Endothelial cell of umbilical vein (primary cell): ENCODE measurements around the gene ADA. TPM values are rescaled to one million over a fixed set of nuclear protein-coding genes. Genes with fewer than 3 reads are reported as not detected.

Source experiments
- BruUV-seq: library from RNA; stranded (reverse); fragments of 400-500 nt; replicated peaks from 2 replicates; lab custom pipeline; 2021; lab: Mats Ljungman, UMichigan
- CTCF ChIA-PET: fragments of 300-600, 350-600 bp; sonication (Branson Sonifier 250); formaldehyde crosslinking; loops from one replicate; lab custom pipeline; 2021; ENCODE audit warnings: antibody characterized with exemption, inconsistent platforms; lab: Charles Lee
- POLR2A ChIA-PET: fragments of 300-600, 350-600 bp; sonication (Branson Sonifier 250); formaldehyde crosslinking; loops from one replicate; lab custom pipeline; 2021; ENCODE audit warnings: antibody characterized with exemption, inconsistent platforms; lab: Charles Lee
- DNase-seq: peaks from one replicate; pipeline ENCODE4 v3.0.0-alpha.2; 2011; ENCODE audit warnings: low read depth, low spot score
- FAIRE-seq: peaks from 2 replicates; lab custom pipeline; 2011; peaks lifted over from hg19 to GRCh38; lab: Jason Lieb, UNC
- H2AFZ ChIP-seq: 2 replicates; pipeline ENCODE4 v1.6.0; 2012; ENCODE audit warnings: low read depth, low read length, control low read depth, inconsistent platforms
- H3K27ac ChIP-seq: 2 replicates; pipeline ENCODE4 v1.5.1; 2011; ENCODE audit warnings: low read depth, mild to moderate bottlenecking, control low read depth, low read length, moderate library complexity; ENCODE audit not compliant: insufficient read depth
- H3K27me3 ChIP-seq, 2 experiments: 2 replicates each; pipeline versions ENCODE4 v1.6.0 to v1.6.1; 2011; ENCODE audit warnings: low read length in 2 of 2, mixed read lengths in 1 of 2; ENCODE audit not compliant: control insufficient read depth in 2 of 2, insufficient read depth in 2 of 2
- H3K36me3 ChIP-seq, 2 experiments: 2 replicates in 1 of 2; 3 replicates in 1 of 2; pipeline ENCODE4 v1.5.1; 2011; ENCODE audit warnings: low read length in 2 of 2, mild to moderate bottlenecking in 1 of 2, moderate library complexity in 1 of 2; ENCODE audit not compliant: control insufficient read depth in 2 of 2, insufficient read depth in 2 of 2; ENCODE audit errors: extremely low read depth in 1 of 2
- H3K4me1 ChIP-seq: 3 replicates; pipeline ENCODE4 v1.5.1; 2011; ENCODE audit warnings: mild to moderate bottlenecking, low read length; ENCODE audit not compliant: control insufficient read depth, insufficient read depth; ENCODE audit errors: extremely low read depth
- H3K4me2 ChIP-seq: 2 replicates; pipeline ENCODE4 v1.6.1; 2011; ENCODE audit warnings: low read length, control low read depth, mixed read lengths; ENCODE audit not compliant: insufficient read depth
- H3K4me3 ChIP-seq, 3 experiments: fragments of 200-600 bp in 1 of 3; sonication (generic), shearing (Covaris generic) in 1 of 3; replicated peaks in 1 of 3; 2 replicates each; pipeline ENCODE4 v1.5.1; 2011 to 2016; ENCODE audit warnings: control low read depth in 3 of 3, low read length in 3 of 3, mild to moderate bottlenecking in 2 of 3, inconsistent platforms in 1 of 3, low read depth in 1 of 3, moderate library complexity in 1 of 3; ENCODE audit not compliant: insufficient read depth in 1 of 3
- H3K79me2 ChIP-seq: 2 replicates; pipeline ENCODE4 v1.6.0; 2012; ENCODE audit warnings: low read length, inconsistent platforms; ENCODE audit not compliant: control insufficient read depth, insufficient read depth
- H3K9ac ChIP-seq: replicated peaks from 2 replicates; pipeline ENCODE3; 2011; ENCODE audit warnings: low read length, control low read depth; ENCODE audit not compliant: insufficient read depth; ENCODE audit errors: extremely low read depth
- H3K9me1 ChIP-seq: replicated peaks from 3 replicates; pipeline ENCODE4 v1.6.0; 2011; ENCODE audit warnings: mild to moderate bottlenecking, low read length; ENCODE audit not compliant: control insufficient read depth, insufficient read depth; ENCODE audit errors: extremely low read depth
- H3K9me3 ChIP-seq: replicated peaks from 2 replicates; pipeline ENCODE4 v1.5.1; 2012; ENCODE audit warnings: low read length, inconsistent platforms; ENCODE audit not compliant: control insufficient read depth, insufficient read depth
- H4K20me1 ChIP-seq: replicated peaks from 2 replicates; pipeline ENCODE3; 2011; ENCODE audit warnings: mild to moderate bottlenecking, low read length; ENCODE audit not compliant: control insufficient read depth, insufficient read depth; ENCODE audit errors: extremely low read depth
- CTCF ChIP-seq, 2 donors: IDR thresholded peaks; 1 replicate in 1 of 2; 2 replicates in 1 of 2; pipeline ENCODE4 v1.5.1; 2011; ENCODE audit warnings: low read length in 2 of 2, mild to moderate bottlenecking in 2 of 2, moderate library complexity in 2 of 2, control low read depth in 1 of 2, inconsistent platforms in 1 of 2, low read depth in 1 of 2; ENCODE audit not compliant: insufficient read depth in 1 of 2; ENCODE audit errors: extremely low read depth in 1 of 2
- EZH2 ChIP-seq: IDR thresholded peaks from 2 replicates; pipeline ENCODE4 v1.6.1; 2012; ENCODE audit warnings: borderline replicate concordance, low read depth, mild to moderate bottlenecking, moderate library complexity, low read length, inconsistent platforms; ENCODE audit not compliant: severe bottlenecking
- FOS ChIP-seq: IDR thresholded peaks from 2 replicates; pipeline ENCODE4 v1.6.1; 2011; ENCODE audit warnings: mild to moderate bottlenecking, low read length, moderate library complexity, borderline replicate concordance; ENCODE audit not compliant: insufficient read depth
- GATA2 ChIP-seq: IDR thresholded peaks from 2 replicates; pipeline ENCODE4 v1.7.0; 2011; ENCODE audit warnings: low read depth, mild to moderate bottlenecking, moderate library complexity, mixed read lengths, low read length; ENCODE audit not compliant: insufficient read length, insufficient read depth
- JUN ChIP-seq: IDR thresholded peaks from 2 replicates; pipeline ENCODE4 v1.6.1; 2011; ENCODE audit warnings: borderline replicate concordance, low read depth; ENCODE audit not compliant: insufficient read length, insufficient read depth
- MAX ChIP-seq: IDR thresholded peaks from 2 replicates; pipeline ENCODE4 v1.6.1; 2011; ENCODE audit not compliant: insufficient read depth, insufficient read length
- MYC ChIP-seq: IDR thresholded peaks from one replicate; pipeline ENCODE4 v1.6.1; 2011; ENCODE audit warnings: mild to moderate bottlenecking, low read depth, low read length
- POLR2A ChIP-seq: IDR thresholded peaks from 2 replicates; pipeline ENCODE4 v1.6.1; 2012; ENCODE audit warnings: low read depth, mild to moderate bottlenecking, control low read depth, low read length
- POLR2AphosphoS5 ChIP-seq: IDR thresholded peaks from 2 replicates; pipeline ENCODE4 v1.6.1; 2012; ENCODE audit warnings: low read depth, mild to moderate bottlenecking, control low read depth, low read length, moderate library complexity; ENCODE audit not compliant: insufficient read depth
- dilution Hi-C: fragments of 300-500 bp; cut with MboI; formaldehyde crosslinking; loops from one replicate; pipeline ENCODE4 v1.15.0; 2019; ENCODE audit warnings: low sequenced_read_pairs; ENCODE audit not compliant: extremely low pct_ligation_motif_present
- intact Hi-C: fragments of 100-400 bp; cut with micrococcal nuclease; formaldehyde crosslinking; loops from one replicate; pipeline ENCODE4 v1.10.0; 2022
- polyA plus RNA-seq, 4 experiments: library from polyadenylated mRNA; depleted of rRNA in 3 of 4; stranded (reverse) in 3 of 4; unstranded in 1 of 4; fragments of >200 nt; gene quantifications; 2 replicates each; pipeline versions ENCODE4 v1.2.1 to v1.2.3, GENCODE V29; 2011 to 2012; ENCODE audit warnings: missing spikeins in 1 of 4
- total RNA-seq: library from RNA; stranded (reverse); gene quantifications from 2 replicates; pipeline ENCODE4 v1.2.3, GENCODE V29; 2021

ADA gene
- total and polyA plus RNA-seq, 2 donors (not counting 3 experiments of a cell fraction or from before 2014, with no cell fraction given): 26.3 to 33.1 TPM

- intact Hi-C loops (no loop called here), dilution Hi-C loops (no loop called here)
- no peaks in the 10 kb centered on the region for H3K9me1 ChIP-seq
- H3K9me3 ChIP-seq: no peaks in the 10 kb centered on the region
- no peak overlapping the region for H2AFZ ChIP-seq
- no peaks in the 10 kb centered on the region for H3K27me3 ChIP-seq
- H3K4me1 ChIP-seq: no peaks in the 10 kb centered on the region
- TF ChIP-seq POLR2AphosphoS5 (no peak), MAX (no peak), GATA2 (no peak), EZH2 (no peak), CTCF (IDR thresholded peaks at IDR 0.05; ENCODE audit: extremely low read depth in 1 of 2, insufficient read depth in 1 of 2, low read depth in 1 of 2, low read length in 2 of 2) (no peak), MYC (no peak), JUN (no peak), POLR2A (no peak), FOS (no peak)
- DNase-seq (no peak), FAIRE-seq (no peak)
- no peak overlapping the region for H3K9ac ChIP-seq
- ChIA-PET CTCF (no interaction called here), POLR2A (no interaction called here)
- no peak overlapping the region for H3K4me2 ChIP-seq
- no peaks in the 10 kb centered on the region for H4K20me1 ChIP-seq
- H3K79me2 ChIP-seq: no peaks in the 10 kb centered on the region
- H3K4me3 ChIP-seq: no peak overlapping the region
- H3K27ac ChIP-seq: no peak overlapping the region
- no TSS peak for BruUV-seq
- peaks cover 0 to 3% of the 10 kb centered on the region in 2 experiments for H3K36me3 ChIP-seq
Observed at GRCh38 chr20:44625361-44625760, 26.1 kb downstream of the ADA start.
